SKM-1 (cell line): ENCODE results near the gene KCNQ1.

Experiments
- DNase-seq: peaks from one replicate; lab custom pipeline; 2025; ENCODE audit not compliant: unreplicated experiment; lab: John Stamatoyannopoulos, UW

The KCNQ1 gene

GRCh38 chr11:2725368-2726300 lies 280.8 kb downstream of the KCNQ1 start:
- no peak for DNase-seq

- DNase-seq, result no peak
These were observed 282.2 kb downstream of the KCNQ1 start for GRCh38 chr11:2726964-2727363.

GRCh38 chr11:2728128-2728662 lies 283.4 kb downstream of the KCNQ1 start:
- no peak for DNase-seq

GRCh38 chr11:2728663-2729332 lies 284.0 kb downstream of the KCNQ1 start:
- DNase-seq, result no peak

GRCh38 chr11:2729841-2730240 lies 285.0 kb downstream of the KCNQ1 start:
- no peak for DNase-seq

GRCh38 chr11:2730272-2731129 lies 285.7 kb downstream of the KCNQ1 start:
- DNase-seq, result no peak

- DNase-seq, result no peak
These were observed 286.6 kb downstream of the KCNQ1 start for GRCh38 chr11:2731130-2732125.

- DNase-seq, result no peak
These were observed 287.6 kb downstream of the KCNQ1 start for GRCh38 chr11:2732261-2732939.

GRCh38 chr11:2732940-2733628 lies 288.3 kb downstream of the KCNQ1 start:
- no peak for DNase-seq

GRCh38 chr11:2734181-2735052 lies 289.6 kb downstream of the KCNQ1 start:
- no peak for DNase-seq

- no peak for DNase-seq
These were observed 290.3 kb downstream of the KCNQ1 start for GRCh38 chr11:2735053-2735589.

- DNase-seq, result no peak
These were observed 291.9 kb downstream of the KCNQ1 start for GRCh38 chr11:2736577-2737225.

GRCh38 chr11:2737226-2737590 lies 292.4 kb downstream of the KCNQ1 start:
- no peak for DNase-seq

- no peak for DNase-seq
These were observed 293.1 kb downstream of the KCNQ1 start for GRCh38 chr11:2737866-2738265.

GRCh38 chr11:2738551-2739431 lies 294.0 kb downstream of the KCNQ1 start:
- no peak for DNase-seq
